Right cardiac atrium (tissue), 5 donors: Measurements from ENCODE around the gene PSMG2. TPM values are rescaled to one million over a fixed set of nuclear protein-coding genes. Genes with fewer than 3 reads are reported as not detected.
A peak's percentile ranks its signal among the peaks of the same experiment; 100 is the strongest.

Experiments used
- ATAC-seq, 2 donors: fragments of 200-7000 bp; cut with Tn5 transposase; one replicate each; pipeline versions ENCODE4 v1.8.0 to v1.9.1; 2020; ENCODE audit warnings: moderate library complexity in 2 of 2, mild to moderate bottlenecking in 1 of 2
- DNase-seq, 3 donors: peaks; one replicate each; pipeline ENCODE4 v3.0.0-alpha.2; 2020
- H3K27ac ChIP-seq: one replicate; pipeline ENCODE4 v1.5.1; 2013; ENCODE audit warnings: mild to moderate bottlenecking, low read length, control low read depth, moderate library complexity
- H3K27me3 ChIP-seq: one replicate; pipeline ENCODE4 v1.6.1; 2013; ENCODE audit not compliant: control insufficient read depth, insufficient read depth
- H3K4me1 ChIP-seq: one replicate; pipeline ENCODE4 v1.6.1; 2013; ENCODE audit warnings: low read length; ENCODE audit not compliant: control insufficient read depth, insufficient read depth
- H3K4me3 ChIP-seq: one replicate; pipeline ENCODE4 v1.5.1; 2013; ENCODE audit warnings: low read length, control low read depth
- H3K9me3 ChIP-seq: one replicate; pipeline ENCODE4 v1.6.1; 2013; ENCODE audit warnings: low read length; ENCODE audit not compliant: control insufficient read depth
- WGBS: extraction: QIAGEN DNeasy Blood & Tissue Kit; methylation state at CpG from one replicate; pipeline ENCODE4 v1.1.7; 2013; 5-methylcytosine and 5-hydroxymethylcytosine counted together
- intact Hi-C, 4 donors: fragments of 100-400 bp; cut with DNase I; formaldehyde crosslinking; loops; one replicate each; pipeline versions ENCODE4 v1.11.0 to v1.14.0; 2022 to 2023
- polyA plus RNA-seq: library from polyadenylated mRNA; stranded (reverse); fragments of 200-250 nt; gene quantifications from one replicate; pipeline ENCODE4 v1.2.3, GENCODE V29; 2013
- total RNA-seq, 4 donors: library from RNA; stranded (reverse); fragmentation: NEBNext Ultra II Directional; extraction: Animal tissue kit (Norgen Biotek cat#: 25700); gene quantifications; one replicate each; pipeline ENCODE4 v1.2.1, GENCODE V29; 2021
- donor health status: healthy with polysubstance abuse.
- donor health status: DM: no; HTN: yes; CAD: no.
- donor health status: DM: no; HTN: no; CAD: no.
- donor health status: DM: no; HTN: yes; CAD: no; lungs with severe emphysema.
- donor health status: DM: yes; HTN: yes; CAD: no.

The PSMG2 gene
- total and polyA plus RNA-seq, 5 donors, result 44.4 to 62.4 (median 45.8) TPM

GRCh38 chr18:12722731-12723130 lies 19.9 kb downstream of the PSMG2 start:
- intact Hi-C loops, result no loop called here
- ATAC-seq (no peak), DNase-seq (no peak)
- no peak overlapping the region for H3K27ac ChIP-seq
- H3K4me1 ChIP-seq, result no peaks in the 10 kb centered on the region
- 92% methylated on average over 7 of the region's 7 CpGs for WGBS
- no peak overlapping the region for H3K4me3 ChIP-seq
- no peaks in the 10 kb centered on the region for H3K27me3 ChIP-seq
- no peaks in the 10 kb centered on the region for H3K9me3 ChIP-seq

GRCh38 chr18:12726331-12726730 lies 23.5 kb downstream of the PSMG2 start:
- ATAC-seq (no peak), DNase-seq (no peak)
- Histone ChIP-seq H3K4me1 (no peaks in the 10 kb centered on the region), H3K9me3 (no peaks in the 10 kb centered on the region), H3K4me3 (no peak overlapping the region), H3K27me3 (no peaks in the 10 kb centered on the region), H3K27ac (no peak overlapping the region)
- intact Hi-C loops, result loop anchor here in 2 of 4 donors (2.0 to 5.0 kb wide), 2 partner anchors 204 to 206 kb away; no protein-coding TSS in a partner anchor
- WGBS, result 63% methylated on average over 4 of the region's 4 CpGs

- intact Hi-C loops, result loop anchor here in 2 of 4 donors (1.0 to 5.0 kb wide), 3 partner anchors 204 to 207 kb away; no protein-coding TSS in a partner anchor
- ATAC-seq (peak; percentile 29 to 47), DNase-seq (no peak)
- Histone ChIP-seq H3K27ac (no peak overlapping the region), H3K4me3 (no peak overlapping the region), H3K9me3 (no peaks in the 10 kb centered on the region), H3K27me3 (no peaks in the 10 kb centered on the region), H3K4me1 (no peaks in the 10 kb centered on the region)
- WGBS, result 64% methylated on average over 14 of the region's 14 CpGs
These were observed 24.1 kb downstream of the PSMG2 start for GRCh38 chr18:12726774-12727550.

GRCh38 chr18:12737243-12737902 lies 34.5 kb downstream of the PSMG2 start:
- Histone ChIP-seq H3K4me3 (no peak overlapping the region), H3K4me1 (no peaks in the 10 kb centered on the region), H3K27me3 (no peaks in the 10 kb centered on the region), H3K27ac (no peak overlapping the region), H3K9me3 (no peaks in the 10 kb centered on the region)
- intact Hi-C loops, result no loop called here
- WGBS, result 87% methylated on average over 19 of the region's 19 CpGs
- no peak for DNase-seq
- no peak for ATAC-seq

- DNase-seq, result no peak
- intact Hi-C loops, result loop anchor here in 2 of 4 donors (5.0 kb wide), 1 partner anchor 196 kb away; no protein-coding TSS in a partner anchor
These were observed 38.5 kb downstream of the PSMG2 start for GRCh38 chr18:12741351-12741750.

GRCh38 chr18:12742453-12742852 lies 39.6 kb downstream of the PSMG2 start:
- DNase-seq, result no peak
- intact Hi-C loops, result loop anchor here in 2 of 4 donors (5.0 kb wide), 1 partner anchor 195 kb away; no protein-coding TSS in a partner anchor
- Histone ChIP-seq H3K27ac (no peak overlapping the region), H3K27me3 (no peaks in the 10 kb centered on the region), H3K9me3 (no peaks in the 10 kb centered on the region), H3K4me1 (no peaks in the 10 kb centered on the region), H3K4me3 (no peak overlapping the region)
- WGBS, result 80% methylated on average over 5 of the region's 5 CpGs
- no peak for ATAC-seq

More at GRCh38 chr18:12741351-12741750, 38.5 kb downstream of the PSMG2 start:
- Histone ChIP-seq H3K4me3 (no peak overlapping the region), H3K27me3 (no peaks in the 10 kb centered on the region), H3K27ac (no peak overlapping the region), H3K4me1 (no peaks in the 10 kb centered on the region), H3K9me3 (no peaks in the 10 kb centered on the region)
- 86% methylated on average over 6 of the region's 6 CpGs for WGBS
- ATAC-seq, result no peak

- Histone ChIP-seq H3K27ac (no peak overlapping the region), H3K4me1 (no peaks in the 10 kb centered on the region), H3K4me3 (no peak overlapping the region), H3K9me3 (no peaks in the 10 kb centered on the region), H3K27me3 (no peaks in the 10 kb centered on the region)
- WGBS, result 2% methylated on average over 2 of the region's 2 CpGs
- DNase-seq (no peak), ATAC-seq (peak; percentile 57 to 62)
- intact Hi-C loops, result loop anchor here in 2 of 4 donors (5.0 kb wide), 1 partner anchor 193 kb away; no protein-coding TSS in a partner anchor
These were observed 41.3 kb downstream of the PSMG2 start for GRCh38 chr18:12744103-12744502.

GRCh38 chr18:12745095-12745795 lies 42.4 kb downstream of the PSMG2 start:
- intact Hi-C loops, result loop anchor here in 1 of 4 donors (5.0 kb wide), 1 partner anchor 187 kb away; no protein-coding TSS in a partner anchor
- H3K27me3 ChIP-seq, result no peaks in the 10 kb centered on the region
- DNase-seq, result no peak
- no peak for ATAC-seq
- H3K4me3 ChIP-seq, result no peak overlapping the region
- no peaks in the 10 kb centered on the region for H3K9me3 ChIP-seq
- no peak overlapping the region for H3K27ac ChIP-seq
- 87% methylated on average over 7 of the region's 7 CpGs for WGBS
- H3K4me1 ChIP-seq, result no peaks in the 10 kb centered on the region

GRCh38 chr18:12747530-12748315 lies 44.9 kb downstream of the PSMG2 start:
- 87% methylated on average over 8 of the region's 8 CpGs for WGBS
- intact Hi-C loops, result loop anchor here in 1 of 4 donors (5.0 kb wide), 1 partner anchor 185 kb away; no protein-coding TSS in a partner anchor

GRCh38 chr18:12748671-12749070 lies 45.8 kb downstream of the PSMG2 start:
- intact Hi-C loops, result loop anchor here in 1 of 4 donors (5.0 kb wide), 1 partner anchor 184 kb away; no protein-coding TSS in a partner anchor
- no peak for ATAC-seq
- Histone ChIP-seq H3K4me1 (no peaks in the 10 kb centered on the region), H3K9me3 (no peaks in the 10 kb centered on the region), H3K27me3 (no peaks in the 10 kb centered on the region), H3K4me3 (no peak overlapping the region), H3K27ac (no peak overlapping the region)
- 85% methylated on average over 5 of the region's 5 CpGs for WGBS
- no peak for DNase-seq

More at GRCh38 chr18:12747530-12748315, 44.9 kb downstream of the PSMG2 start:
- no peak overlapping the region for H3K4me3 ChIP-seq
- H3K27me3 ChIP-seq, result no peaks in the 10 kb centered on the region
- ATAC-seq (no peak), DNase-seq (no peak)
- H3K27ac ChIP-seq, result no peak overlapping the region
- no peaks in the 10 kb centered on the region for H3K4me1 ChIP-seq
- H3K9me3 ChIP-seq, result no peaks in the 10 kb centered on the region
